HepG2 (cell line): ENCODE data around the gene IQCN. TPM values are rescaled to one million over a fixed set of nuclear protein-coding genes. Genes with fewer than 3 reads are reported as not detected.

Experiments
- AFF4 ChIP-seq: sonication (generic); formaldehyde crosslinking; IDR thresholded peaks from 2 replicates; pipeline ENCODE4 v1.4.0; 2020; ENCODE audit warnings: missing genetic modification reagents
- ERF ChIP-seq: IDR thresholded peaks from 2 replicates; pipeline ENCODE4 v1.6.1; 2018; ENCODE audit warnings: missing biosample characterization, missing genetic modification reagents
- GABPA ChIP-seq, 2 experiments: IDR thresholded peaks; 2 replicates each; pipeline ENCODE4 v1.6.1; 2011 to 2016; ENCODE audit warnings: low read depth in 2 of 2, low read length in 1 of 2, missing biosample characterization in 1 of 2, missing genetic modification characterization in 1 of 2
- HIC2 ChIP-seq: sonication (generic); formaldehyde crosslinking; IDR thresholded peaks from 2 replicates; pipeline ENCODE4 v1.9.0; 2022; ENCODE audit warnings: low read depth, missing genetic modification reagents
- HNF4G ChIP-seq, 2 experiments: sonication (generic) in 1 of 2; formaldehyde crosslinking in 1 of 2; IDR thresholded peaks; 2 replicates each; pipeline versions ENCODE4 v1.4.0 to v1.6.1; 2011 to 2020; ENCODE audit warnings: borderline replicate concordance in 2 of 2, low read depth in 2 of 2, mild to moderate bottlenecking in 2 of 2, low read length in 1 of 2, missing genetic modification reagents in 1 of 2, moderate library complexity in 1 of 2
- HNRNPLL ChIP-seq: fragments of 200-400 bp; formaldehyde crosslinking; IDR thresholded peaks from 2 replicates; pipeline ENCODE4 v1.6.1; 2017; ENCODE audit warnings: mild to moderate bottlenecking, low read depth, low read length; ENCODE audit not compliant: poor library complexity, severe bottlenecking
- MTERF4 ChIP-seq: sonication (generic); formaldehyde crosslinking; IDR thresholded peaks from 2 replicates; pipeline ENCODE4 v1.8.0; 2023; ENCODE audit warnings: mild to moderate bottlenecking, missing genetic modification reagents
- MXD3 ChIP-seq: IDR thresholded peaks from 2 replicates; pipeline ENCODE4 v1.6.1; 2016; ENCODE audit warnings: mild to moderate bottlenecking, missing biosample characterization, missing genetic modification reagents
- THYN1 ChIP-seq: sonication (generic); formaldehyde crosslinking; IDR thresholded peaks from 2 replicates; pipeline ENCODE4 v1.8.1; 2023; ENCODE audit warnings: low read depth, mild to moderate bottlenecking, moderate library complexity, missing genetic modification reagents, borderline replicate concordance
- ZNF224 ChIP-seq: sonication (generic); formaldehyde crosslinking; IDR thresholded peaks from 2 replicates; pipeline ENCODE4 v1.5.0; 2020; ENCODE audit warnings: mild to moderate bottlenecking, missing genetic modification reagents
- ZNF383 ChIP-seq: sonication (generic); formaldehyde crosslinking; IDR thresholded peaks from 2 replicates; pipeline ENCODE4 v1.4.0; 2020; ENCODE audit warnings: missing genetic modification reagents, mild to moderate bottlenecking, borderline replicate concordance
- ZNF468 ChIP-seq: sonication (generic); formaldehyde crosslinking; IDR thresholded peaks from 2 replicates; pipeline ENCODE4 v1.8.0; 2022; ENCODE audit warnings: mild to moderate bottlenecking, moderate library complexity, missing genetic modification reagents
- ZNF691 ChIP-seq: sonication (generic); formaldehyde crosslinking; IDR thresholded peaks from 2 replicates; pipeline ENCODE4 v1.4.0; 2020; ENCODE audit warnings: missing genetic modification reagents, low read depth, mild to moderate bottlenecking, borderline replicate concordance
- ZNF770 ChIP-seq: sonication (generic); formaldehyde crosslinking; IDR thresholded peaks from 2 replicates; pipeline ENCODE4 v1.5.0; 2020; ENCODE audit warnings: mild to moderate bottlenecking, missing genetic modification reagents
- polyA plus RNA-seq, 8 experiments: library from polyadenylated mRNA; depleted of rRNA in 3 of 8; stranded (reverse) in 7 of 8; unstranded in 1 of 8; fragments of >200 nt; fragmentation: Illumina TruSeq in 4 of 8; extraction: Trizol in 4 of 8; gene quantifications; 2 replicates each; pipeline versions ENCODE4 v1.2.1 to v1.2.3, GENCODE V29; 2011 to 2016; ENCODE audit warnings: low read depth in 4 of 8, missing spikeins in 1 of 8, mixed read lengths in 1 of 8; ENCODE audit not compliant: insufficient read depth in 1 of 8
- total RNA-seq, 5 experiments: library from RNA; depleted of rRNA; stranded (reverse); fragments of >200 nt; fragmentation: Illumina TruSeq; extraction: Trizol; gene quantifications; 2 replicates each; pipeline ENCODE4 v1.2.3, GENCODE V29; 2016; ENCODE audit warnings: low read depth in 1 of 5

IQCN gene
- total and polyA plus RNA-seq, 2 of the 13 experiments (the other 11 are each of a cell fraction or from before 2014, with no cell fraction given) = 0.04 to 0.18 TPM

- TF ChIP-seq MTERF4 (CRISPR knock-in tag) (no peak), ZNF468 (CRISPR knock-in tag) (no peak), THYN1 (CRISPR knock-in tag) (no peak), MXD3 (CRISPR knock-in tag) (no peak), ZNF383 (CRISPR knock-in tag) (no peak), ZNF691 (CRISPR knock-in tag) (no peak; the same call in 1 of the 2 replicates), HIC2 (no peak), ZNF770 (CRISPR knock-in tag) (no peak), GABPA (IDR thresholded peaks at IDR 0.05; ENCODE audit: low read depth, low read length) (no peak), GABPA (CRISPR knock-in tag; IDR thresholded peaks at IDR 0.05; ENCODE audit: low read depth) (no peak), HNRNPLL (peak; percentile 51), ZNF224 (CRISPR knock-in tag) (no peak), HNF4G (IDR thresholded peaks at IDR 0.05; ENCODE audit: borderline replicate concordance, low read depth, low read length) (peak; percentile 84), HNF4G (CRISPR knock-in tag; IDR thresholded peaks at IDR 0.05; ENCODE audit: borderline replicate concordance, low read depth) (no peak), AFF4 (CRISPR knock-in tag) (no peak), ERF (CRISPR knock-in tag) (no peak; the same call in 1 of the 2 replicates)
Observed at GRCh38 chr19:18224525-18225354, 49.5 kb downstream of the IQCN start (continued).
